ENCODE measurements around the gene GLB1L.
"Not testable (repeated sequence)": the region's sequence is repeated elsewhere in the genome, so short reads cannot be mapped to it uniquely, and the experiment has no call there.

Gene GLB1L

GRCh38 chr2:219270055-219270372 lies 24.8 kb upstream of the GLB1L start:
- in situ Hi-C loops (cut with MboI; ENCODE audit: low sequenced_read_pairs, unreplicated experiment): no loop called here
- no peak for TF ChIP-seq CTCF (IDR thresholded peaks at IDR 0.05; ENCODE audit: borderline replicate concordance, control extremely low read depth, extremely low read depth, insufficient read depth, missing control alignments)
- no peak for DNase-seq (ENCODE audit: low spot score)

GRCh38 chr2:219269362-219270054 lies 24.3 kb upstream of the GLB1L start:
- DNase-seq (ENCODE audit: low spot score): no peak
- no peak for TF ChIP-seq CTCF (IDR thresholded peaks at IDR 0.05; ENCODE audit: borderline replicate concordance, control extremely low read depth, extremely low read depth, insufficient read depth, missing control alignments)
- in situ Hi-C loops (cut with MboI; ENCODE audit: low sequenced_read_pairs, unreplicated experiment): no loop called here

GRCh38 chr2:219268294-219268693 lies 23.1 kb upstream of the GLB1L start:
- no peak for DNase-seq (ENCODE audit: low spot score)
- in situ Hi-C loops (cut with MboI; ENCODE audit: low sequenced_read_pairs, unreplicated experiment): no loop called here
- no peak for TF ChIP-seq CTCF (IDR thresholded peaks at IDR 0.05; ENCODE audit: borderline replicate concordance, control extremely low read depth, extremely low read depth, insufficient read depth, missing control alignments)

- DNase-seq (ENCODE audit: low spot score): no peak
- TF ChIP-seq CTCF (IDR thresholded peaks at IDR 0.05; ENCODE audit: borderline replicate concordance, control extremely low read depth, extremely low read depth, insufficient read depth, missing control alignments): no peak
- in situ Hi-C loops (cut with MboI; ENCODE audit: low sequenced_read_pairs, unreplicated experiment): no loop called here
These were observed 21.6 kb upstream of the GLB1L start for GRCh38 chr2:219266886-219267285.

- DNase-seq (ENCODE audit: low spot score): no peak
- in situ Hi-C loops (cut with MboI; ENCODE audit: low sequenced_read_pairs, unreplicated experiment): no loop called here
- TF ChIP-seq CTCF (IDR thresholded peaks at IDR 0.05; ENCODE audit: borderline replicate concordance, control extremely low read depth, extremely low read depth, insufficient read depth, missing control alignments): no peak
These were observed 21.0 kb upstream of the GLB1L start for GRCh38 chr2:219266232-219266631.

- DNase-seq (ENCODE audit: low spot score): no peak
- in situ Hi-C loops (cut with MboI; ENCODE audit: low sequenced_read_pairs, unreplicated experiment): no loop called here
- no peak for TF ChIP-seq CTCF (IDR thresholded peaks at IDR 0.05; ENCODE audit: borderline replicate concordance, control extremely low read depth, extremely low read depth, insufficient read depth, missing control alignments)
These were observed 16.0 kb upstream of the GLB1L start for GRCh38 chr2:219261024-219261855.

GRCh38 chr2:219258942-219259341 lies 13.7 kb upstream of the GLB1L start:
- in situ Hi-C loops (cut with MboI; ENCODE audit: low sequenced_read_pairs, unreplicated experiment): not testable (repeated sequence)

More at GRCh38 chr2:219258942-219259341, 13.7 kb upstream of the GLB1L start:
- DNase-seq (ENCODE audit: low spot score): not testable (repeated sequence)
